C4-2B (cell line): Measurements from ENCODE around the gene BBX.

Experiments
- CTCF ChIP-seq: fragments of 450-650 bp; conservative IDR thresholded peaks from 2 replicates; pipeline ENCODE4 v1.5.1; 2017; ENCODE audit warnings: mild to moderate bottlenecking
- ZFX ChIP-seq: fragments of 450-650 bp; IDR thresholded peaks from 2 replicates; pipeline ENCODE4 v1.6.1; 2017

- TF ChIP-seq CTCF (no peak), ZFX (no peak)
These were observed 308.8 kb downstream of the BBX start for GRCh38 chr3:107831590-107831989.
